Forelimb muscle (tissue), 1 donor: ENCODE measurements around the gene INO80. TPM values are rescaled to one million over a fixed set of nuclear protein-coding genes. Genes with fewer than 3 reads are reported as not detected.
"Not testable (repeated sequence)": the region's sequence is repeated elsewhere in the genome, so short reads cannot be mapped to it uniquely, and the experiment has no call there.

Experiments
- DNase-seq: peaks from one replicate; pipeline ENCODE4 v3.0.0-alpha.2; 2013; ENCODE audit warnings: low read depth
- polyA plus RNA-seq: library from polyadenylated mRNA; unstranded; fragments of 120-200 nt; gene quantifications from one replicate; pipeline ENCODE4 v1.2.1, GENCODE V29; 2013; ENCODE audit not compliant: insufficient read length

Gene INO80
- polyA plus RNA-seq, 1 donor = 18.3 TPM

GRCh38 chr15:41121951-41122350 is 5.9 kb upstream of the INO80 start:
- no peak for DNase-seq

- no peak for DNase-seq
These were observed 827 bp upstream of the INO80 start for GRCh38 chr15:41116962-41117252.

- no peak for DNase-seq
These were observed 396 bp downstream of the INO80 start for GRCh38 chr15:41115652-41116115.

GRCh38 chr15:41115161-41115651 is 874 bp downstream of the INO80 start:
- DNase-seq = no peak

- DNase-seq = no peak
These were observed 9.1 kb downstream of the INO80 start for GRCh38 chr15:41106947-41107346.

- no peak for DNase-seq
These were observed 10.4 kb downstream of the INO80 start for GRCh38 chr15:41105348-41106334.

- no peak for DNase-seq
These were observed 11.8 kb downstream of the INO80 start for GRCh38 chr15:41104234-41104633.

GRCh38 chr15:41102854-41103253 is 13.2 kb downstream of the INO80 start:
- DNase-seq = no peak

GRCh38 chr15:41096178-41096577 is 19.9 kb downstream of the INO80 start:
- no peak for DNase-seq

GRCh38 chr15:41085029-41085428 is 31.1 kb downstream of the INO80 start:
- DNase-seq = no peak

- DNase-seq = no peak
These were observed 35.9 kb downstream of the INO80 start for GRCh38 chr15:41080144-41080543.

- DNase-seq = no peak
These were observed 36.4 kb downstream of the INO80 start for GRCh38 chr15:41079717-41080116.

- not testable (repeated sequence) for DNase-seq
These were observed 37.2 kb downstream of the INO80 start for GRCh38 chr15:41078879-41079278.

GRCh38 chr15:41078125-41078524 is 38.0 kb downstream of the INO80 start:
- no peak for DNase-seq

GRCh38 chr15:41073028-41073427 is 43.1 kb downstream of the INO80 start:
- DNase-seq = no peak

GRCh38 chr15:41072013-41072412 is 44.1 kb downstream of the INO80 start:
- DNase-seq = no peak

GRCh38 chr15:41066516-41066915 is 49.6 kb downstream of the INO80 start:
- no peak for DNase-seq

GRCh38 chr15:41061667-41062066 is 54.4 kb downstream of the INO80 start:
- no peak for DNase-seq

GRCh38 chr15:41060505-41060904 is 55.6 kb downstream of the INO80 start:
- no peak for DNase-seq

- DNase-seq = no peak
These were observed 59.3 kb downstream of the INO80 start for GRCh38 chr15:41056810-41057209.

GRCh38 chr15:41055706-41056105 is 60.4 kb downstream of the INO80 start:
- no peak for DNase-seq

GRCh38 chr15:41051139-41051538 is 64.9 kb downstream of the INO80 start:
- DNase-seq = no peak

- DNase-seq = no peak
These were observed 67.2 kb downstream of the INO80 start for GRCh38 chr15:41048852-41049251.
